Measurements from ENCODE around the gene CLIC1. TPM values are rescaled to one million over a fixed set of nuclear protein-coding genes. Genes with fewer than 3 reads are reported as not detected.

CLIC1 gene
- total and polyA plus RNA-seq, 2 experiments from 2014 or later, result 269 to 296 TPM

DNA sequence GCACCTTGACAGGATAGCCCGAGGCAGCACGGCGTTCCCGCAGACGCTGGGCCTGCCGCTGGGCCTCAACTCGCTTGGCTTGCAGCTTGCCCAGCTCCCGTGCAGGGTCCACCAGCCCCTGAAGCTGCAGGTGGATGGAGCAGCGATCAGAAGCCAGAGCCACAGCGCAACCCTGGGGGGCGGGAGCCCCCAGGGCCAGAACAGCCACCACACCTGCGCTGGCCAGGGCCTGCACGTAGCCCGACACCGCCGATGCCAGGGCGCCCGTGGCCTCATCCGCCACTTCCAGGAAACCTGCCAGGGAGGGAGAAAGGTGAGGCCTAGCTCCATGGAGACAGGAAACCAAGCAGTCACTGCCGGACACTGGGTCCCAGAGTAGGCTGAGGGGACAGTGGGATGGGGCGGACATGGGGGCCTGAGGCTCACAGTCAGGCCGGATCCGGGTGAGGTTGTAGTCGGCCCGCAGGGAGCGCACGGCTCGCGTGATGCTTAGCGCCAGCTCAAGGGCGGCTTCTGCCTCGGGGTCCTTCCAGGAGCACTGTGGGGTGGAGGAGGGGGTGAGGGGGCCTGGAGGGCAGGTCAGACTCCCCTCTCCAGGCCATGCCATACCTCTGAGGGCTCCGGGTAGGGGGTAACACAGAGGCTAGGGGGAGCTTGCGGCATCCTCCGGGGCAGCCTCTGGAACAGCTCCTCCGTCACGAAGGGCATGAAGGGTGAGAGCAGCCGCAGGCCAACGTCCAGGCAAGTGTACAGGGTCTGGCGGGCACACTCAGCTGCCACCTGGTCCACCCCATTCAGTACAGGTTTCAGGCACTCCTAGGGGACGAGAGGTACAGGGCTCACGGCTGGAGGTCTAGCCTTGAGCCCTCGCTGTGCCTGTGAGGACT, 42.9 kb upstream of the CLIC1 start:
- H3K27me3 ChIP-seq (ENCODE audit: insufficient read depth), result no peaks in the 10 kb centered on the region
- H3K4me3 Mint-ChIP-seq, result no peak overlapping the region
- no peaks in the 10 kb centered on the region for H3K4me1 ChIP-seq (ENCODE audit: insufficient read depth)
- H4K20me1 ChIP-seq (replicated peaks; ENCODE audit: insufficient read depth), result no peaks in the 10 kb centered on the region; the same call in 1 of the 2 replicates
- no peak overlapping the region for H2AFZ ChIP-seq
- TF ChIP-seq POLR2AphosphoS5 (IDR thresholded peaks at IDR 0.05; ENCODE audit: low read depth), result no peak
- TF ChIP-seq, protein P1, sequence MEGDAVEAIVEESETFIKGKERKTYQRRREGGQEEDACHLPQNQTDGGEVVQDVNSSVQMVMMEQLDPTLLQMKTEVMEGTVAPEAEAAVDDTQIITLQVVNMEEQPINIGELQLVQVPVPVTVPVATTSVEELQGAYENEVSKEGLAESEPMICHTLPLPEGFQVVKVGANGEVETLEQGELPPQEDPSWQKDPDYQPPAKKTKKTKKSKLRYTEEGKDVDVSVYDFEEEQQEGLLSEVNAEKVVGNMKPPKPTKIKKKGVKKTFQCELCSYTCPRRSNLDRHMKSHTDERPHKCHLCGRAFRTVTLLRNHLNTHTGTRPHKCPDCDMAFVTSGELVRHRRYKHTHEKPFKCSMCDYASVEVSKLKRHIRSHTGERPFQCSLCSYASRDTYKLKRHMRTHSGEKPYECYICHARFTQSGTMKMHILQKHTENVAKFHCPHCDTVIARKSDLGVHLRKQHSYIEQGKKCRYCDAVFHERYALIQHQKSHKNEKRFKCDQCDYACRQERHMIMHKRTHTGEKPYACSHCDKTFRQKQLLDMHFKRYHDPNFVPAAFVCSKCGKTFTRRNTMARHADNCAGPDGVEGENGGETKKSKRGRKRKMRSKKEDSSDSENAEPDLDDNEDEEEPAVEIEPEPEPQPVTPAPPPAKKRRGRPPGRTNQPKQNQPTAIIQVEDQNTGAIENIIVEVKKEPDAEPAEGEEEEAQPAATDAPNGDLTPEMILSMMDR (conservative IDR thresholded peaks at IDR 0.05; ENCODE audit: low read depth in 2 of 2), result no peak
- no peak for TF ChIP-seq ZNF331 (CRISPR knock-in tag; IDR thresholded peaks at IDR 0.05; ENCODE audit: low read depth)
- no peak for TF ChIP-seq STAT1 (IDR thresholded peaks at IDR 0.05; ENCODE audit: unreplicated experiment)
- no peak for TF ChIP-seq JUNB (IDR thresholded peaks at IDR 0.05; ENCODE audit: unreplicated experiment)
- TF ChIP-seq CREB1 (CRISPR knock-in tag; IDR thresholded peaks at IDR 0.05; ENCODE audit: low read depth), result no peak
- TF ChIP-seq EZH2phosphoT487 (IDR thresholded peaks at IDR 0.05; ENCODE audit: unreplicated experiment), result no peak
- TF ChIP-seq ZNF114 (CRISPR knock-in tag; IDR thresholded peaks at IDR 0.05), result no peak
- TF ChIP-seq, protein P2, sequence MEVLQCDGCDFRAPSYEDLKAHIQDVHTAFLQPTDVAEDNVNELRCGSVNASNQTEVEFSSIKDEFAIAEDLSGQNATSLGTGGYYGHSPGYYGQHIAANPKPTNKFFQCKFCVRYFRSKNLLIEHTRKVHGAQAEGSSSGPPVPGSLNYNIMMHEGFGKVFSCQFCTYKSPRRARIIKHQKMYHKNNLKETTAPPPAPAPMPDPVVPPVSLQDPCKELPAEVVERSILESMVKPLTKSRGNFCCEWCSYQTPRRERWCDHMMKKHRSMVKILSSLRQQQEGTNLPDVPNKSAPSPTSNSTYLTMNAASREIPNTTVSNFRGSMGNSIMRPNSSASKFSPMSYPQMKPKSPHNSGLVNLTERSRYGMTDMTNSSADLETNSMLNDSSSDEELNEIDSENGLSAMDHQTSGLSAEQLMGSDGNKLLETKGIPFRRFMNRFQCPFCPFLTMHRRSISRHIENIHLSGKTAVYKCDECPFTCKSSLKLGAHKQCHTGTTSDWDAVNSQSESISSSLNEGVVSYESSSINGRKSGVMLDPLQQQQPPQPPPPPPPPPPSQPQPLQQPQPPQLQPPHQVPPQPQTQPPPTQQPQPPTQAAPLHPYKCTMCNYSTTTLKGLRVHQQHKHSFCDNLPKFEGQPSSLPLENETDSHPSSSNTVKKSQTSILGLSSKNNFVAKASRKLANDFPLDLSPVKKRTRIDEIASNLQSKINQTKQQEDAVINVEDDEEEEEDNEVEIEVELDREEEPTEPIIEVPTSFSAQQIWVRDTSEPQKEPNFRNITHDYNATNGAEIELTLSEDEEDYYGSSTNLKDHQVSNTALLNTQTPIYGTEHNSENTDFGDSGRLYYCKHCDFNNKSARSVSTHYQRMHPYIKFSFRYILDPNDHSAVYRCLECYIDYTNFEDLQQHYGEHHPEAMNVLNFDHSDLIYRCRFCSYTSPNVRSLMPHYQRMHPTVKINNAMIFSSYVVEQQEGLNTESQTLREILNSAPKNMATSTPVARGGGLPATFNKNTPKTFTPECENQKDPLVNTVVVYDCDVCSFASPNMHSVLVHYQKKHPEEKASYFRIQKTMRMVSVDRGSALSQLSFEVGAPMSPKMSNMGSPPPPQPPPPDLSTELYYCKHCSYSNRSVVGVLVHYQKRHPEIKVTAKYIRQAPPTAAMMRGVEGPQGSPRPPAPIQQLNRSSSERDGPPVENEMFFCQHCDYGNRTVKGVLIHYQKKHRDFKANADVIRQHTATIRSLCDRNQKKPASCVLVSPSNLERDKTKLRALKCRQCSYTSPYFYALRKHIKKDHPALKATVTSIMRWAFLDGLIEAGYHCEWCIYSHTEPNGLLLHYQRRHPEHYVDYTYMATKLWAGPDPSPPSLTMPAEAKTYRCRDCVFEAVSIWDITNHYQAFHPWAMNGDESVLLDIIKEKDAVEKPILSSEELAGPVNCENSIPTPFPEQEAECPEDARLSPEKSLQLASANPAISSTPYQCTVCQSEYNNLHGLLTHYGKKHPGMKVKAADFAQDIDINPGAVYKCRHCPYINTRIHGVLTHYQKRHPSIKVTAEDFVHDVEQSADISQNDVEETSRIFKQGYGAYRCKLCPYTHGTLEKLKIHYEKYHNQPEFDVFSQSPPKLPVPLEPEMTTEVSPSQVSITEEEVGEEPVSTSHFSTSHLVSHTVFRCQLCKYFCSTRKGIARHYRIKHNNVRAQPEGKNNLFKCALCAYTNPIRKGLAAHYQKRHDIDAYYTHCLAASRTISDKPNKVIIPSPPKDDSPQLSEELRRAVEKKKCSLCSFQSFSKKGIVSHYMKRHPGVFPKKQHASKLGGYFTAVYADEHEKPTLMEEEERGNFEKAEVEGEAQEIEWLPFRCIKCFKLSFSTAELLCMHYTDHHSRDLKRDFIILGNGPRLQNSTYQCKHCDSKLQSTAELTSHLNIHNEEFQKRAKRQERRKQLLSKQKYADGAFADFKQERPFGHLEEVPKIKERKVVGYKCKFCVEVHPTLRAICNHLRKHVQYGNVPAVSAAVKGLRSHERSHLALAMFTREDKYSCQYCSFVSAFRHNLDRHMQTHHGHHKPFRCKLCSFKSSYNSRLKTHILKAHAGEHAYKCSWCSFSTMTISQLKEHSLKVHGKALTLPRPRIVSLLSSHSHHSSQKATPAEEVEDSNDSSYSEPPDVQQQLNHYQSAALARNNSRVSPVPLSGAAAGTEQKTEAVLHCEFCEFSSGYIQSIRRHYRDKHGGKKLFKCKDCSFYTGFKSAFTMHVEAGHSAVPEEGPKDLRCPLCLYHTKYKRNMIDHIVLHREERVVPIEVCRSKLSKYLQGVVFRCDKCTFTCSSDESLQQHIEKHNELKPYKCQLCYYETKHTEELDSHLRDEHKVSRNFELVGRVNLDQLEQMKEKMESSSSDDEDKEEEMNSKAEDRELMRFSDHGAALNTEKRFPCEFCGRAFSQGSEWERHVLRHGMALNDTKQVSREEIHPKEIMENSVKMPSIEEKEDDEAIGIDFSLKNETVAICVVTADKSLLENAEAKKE (CRISPR knock-in tag; IDR thresholded peaks at IDR 0.05), result no peak
- H3K79me2 ChIP-seq (replicated peaks; ENCODE audit: insufficient read depth), result no peaks in the 10 kb centered on the region
- no peak for ATAC-seq
- no peak overlapping the region for H3K4me2 ChIP-seq
- no peaks in the 10 kb centered on the region; the same call in 1 of the 2 replicates for H3K36me3 ChIP-seq (ENCODE audit: insufficient read depth)
- H3K9me3 Mint-ChIP-seq, result no peaks in the 10 kb centered on the region
- peaks cover 21% of the 10 kb centered on the region for H3K27me3 Mint-ChIP-seq (ENCODE audit: insufficient read depth, low read depth, poor library complexity)
- H3K9me2 ChIP-seq (ENCODE audit: insufficient read depth), result no peaks in the 10 kb centered on the region
- H3K36me3 Mint-ChIP-seq (ENCODE audit: low read depth), result peaks cover 37% of the 10 kb centered on the region
- H3K27ac ChIP-seq (ENCODE audit: low read depth), result no peak overlapping the region
- peaks cover 4% of the 10 kb centered on the region; the same call in 1 of the 2 replicates for H3F3A ChIP-seq (replicated peaks; ENCODE audit: low read depth)
- H3K27ac Mint-ChIP-seq, result no peak overlapping the region
- no peaks in the 10 kb centered on the region for H3K4me1 Mint-ChIP-seq
- DNase-seq (ENCODE audit: low spot score), result no peak
- no peak overlapping the region for H3K4me3 ChIP-seq
